Sigmoid colon (tissue), 3 donors: Measurements from ENCODE around the gene HKDC1.

Experiments
- POLR2A ChIP-seq, 2 donors: fragments of 450-650 bp; IDR thresholded peaks; one replicate each; pipeline ENCODE4 v1.6.1; 2016; ENCODE audit warnings: antibody characterized with exemption in 2 of 2, mild to moderate bottlenecking in 2 of 2, moderate library complexity in 2 of 2
- TF ChIP-seq, protein P1 (sequence below), 4 experiments: fragments of 450-650 bp in 3 of 4; fragments of 200-600 bp in 1 of 4; IDR thresholded peaks; one replicate each; pipeline ENCODE4 v1.5.1; 2016 to 2019; ENCODE audit warnings: antibody characterized with exemption in 4 of 4, mild to moderate bottlenecking in 3 of 4, moderate library complexity in 2 of 4

GRCh38 chr10:69211524-69211923 lies 8.6 kb upstream of the HKDC1 start:
- TF ChIP-seq, protein P1, sequence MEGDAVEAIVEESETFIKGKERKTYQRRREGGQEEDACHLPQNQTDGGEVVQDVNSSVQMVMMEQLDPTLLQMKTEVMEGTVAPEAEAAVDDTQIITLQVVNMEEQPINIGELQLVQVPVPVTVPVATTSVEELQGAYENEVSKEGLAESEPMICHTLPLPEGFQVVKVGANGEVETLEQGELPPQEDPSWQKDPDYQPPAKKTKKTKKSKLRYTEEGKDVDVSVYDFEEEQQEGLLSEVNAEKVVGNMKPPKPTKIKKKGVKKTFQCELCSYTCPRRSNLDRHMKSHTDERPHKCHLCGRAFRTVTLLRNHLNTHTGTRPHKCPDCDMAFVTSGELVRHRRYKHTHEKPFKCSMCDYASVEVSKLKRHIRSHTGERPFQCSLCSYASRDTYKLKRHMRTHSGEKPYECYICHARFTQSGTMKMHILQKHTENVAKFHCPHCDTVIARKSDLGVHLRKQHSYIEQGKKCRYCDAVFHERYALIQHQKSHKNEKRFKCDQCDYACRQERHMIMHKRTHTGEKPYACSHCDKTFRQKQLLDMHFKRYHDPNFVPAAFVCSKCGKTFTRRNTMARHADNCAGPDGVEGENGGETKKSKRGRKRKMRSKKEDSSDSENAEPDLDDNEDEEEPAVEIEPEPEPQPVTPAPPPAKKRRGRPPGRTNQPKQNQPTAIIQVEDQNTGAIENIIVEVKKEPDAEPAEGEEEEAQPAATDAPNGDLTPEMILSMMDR (IDR thresholded peaks at IDR 0.05), result no peak
- TF ChIP-seq POLR2A (IDR thresholded peaks at IDR 0.05), result no peak
